Lower leg skin (tissue), 4 donors: Measurements from ENCODE around the gene OR8K3. TPM values are rescaled to one million over a fixed set of nuclear protein-coding genes. Genes with fewer than 3 reads are reported as not detected.

Experiments used
- DNase-seq, 2 donors: peaks; one replicate each; pipeline ENCODE4 v3.0.0-alpha.2; 2019; ENCODE audit warnings: low spot score in 2 of 2
- H3K4me3 ChIP-seq: fragments of 200-600 bp; sonication (generic); 2 replicates; pipeline ENCODE4 v1.5.1; 2017; ENCODE audit warnings: mild to moderate bottlenecking, low read depth; ENCODE audit not compliant: poor library complexity, severe bottlenecking
- CTCF ChIP-seq, 3 donors: fragments of 450-650 bp; IDR thresholded peaks; one replicate each; pipeline ENCODE4 v1.5.1; 2016; ENCODE audit warnings: antibody characterized with exemption in 3 of 3, mild to moderate bottlenecking in 3 of 3, moderate library complexity in 2 of 3
- POLR2A ChIP-seq, 2 donors: fragments of 450-650 bp; IDR thresholded peaks; one replicate each; pipeline ENCODE4 v1.6.1; 2016 to 2017; ENCODE audit warnings: antibody characterized with exemption in 2 of 2, mild to moderate bottlenecking in 1 of 2, moderate library complexity in 1 of 2
- WGBS, 2 donors: methylation state at CpG; one replicate each; pipeline ENCODE4 v1.1.5; 2018; 5-methylcytosine and 5-hydroxymethylcytosine counted together
- intact Hi-C: fragments of 100-400 bp; cut with DNase I; formaldehyde crosslinking; loops from one replicate; pipeline ENCODE4 v1.15.0; 2023; ENCODE audit warnings: low total_unique reads
- total RNA-seq, 4 donors: library from RNA; depleted of rRNA; stranded (reverse); fragments of >200 nt; gene quantifications; one replicate each; pipeline ENCODE4 v1.1.0, GENCODE V29; 2016

The OR8K3 gene
- total RNA-seq, 4 donors from 2014 or later: not detected

- TF ChIP-seq CTCF (IDR thresholded peaks at IDR 0.05): no peak
- TF ChIP-seq POLR2A (IDR thresholded peaks at IDR 0.05): no peak
- no peak overlapping the region for H3K4me3 ChIP-seq
- intact Hi-C loops: no loop called here
- no peak for DNase-seq
- WGBS, 2 donors: 92% methylated on average over 19 to 24 of the region's 34 CpGs
These were observed 17.0 kb downstream of the OR8K3 start for GRCh38 chr11:56331861-56332491.

DNA sequence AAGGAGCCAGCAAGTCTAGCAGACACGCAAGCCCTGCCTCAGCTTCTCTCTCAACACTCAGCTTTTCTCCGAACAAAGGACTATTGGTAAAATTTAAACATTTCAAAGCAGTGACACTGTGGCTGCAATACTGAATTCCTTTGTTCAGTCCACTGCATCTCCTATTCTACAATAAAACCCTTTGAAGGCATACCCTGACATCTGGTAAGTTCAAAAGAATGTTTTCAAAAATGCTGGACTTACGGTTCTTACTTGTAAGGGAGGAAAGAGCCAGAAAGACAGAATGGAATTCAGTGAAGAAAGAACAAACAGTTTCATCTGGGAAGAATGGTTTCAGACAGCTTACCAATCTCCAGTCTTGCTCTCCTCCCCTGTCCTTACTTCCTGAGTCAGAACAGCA lies 18.2 kb downstream of the OR8K3 start:
- 49 to 58% methylated on average over 3 of the region's 3 CpGs for WGBS, 2 donors
- intact Hi-C loops: no loop called here
- DNase-seq: no peak
- H3K4me3 ChIP-seq: no peak overlapping the region
- no peak for TF ChIP-seq CTCF (IDR thresholded peaks at IDR 0.05)
- TF ChIP-seq POLR2A (IDR thresholded peaks at IDR 0.05): no peak

DNA sequence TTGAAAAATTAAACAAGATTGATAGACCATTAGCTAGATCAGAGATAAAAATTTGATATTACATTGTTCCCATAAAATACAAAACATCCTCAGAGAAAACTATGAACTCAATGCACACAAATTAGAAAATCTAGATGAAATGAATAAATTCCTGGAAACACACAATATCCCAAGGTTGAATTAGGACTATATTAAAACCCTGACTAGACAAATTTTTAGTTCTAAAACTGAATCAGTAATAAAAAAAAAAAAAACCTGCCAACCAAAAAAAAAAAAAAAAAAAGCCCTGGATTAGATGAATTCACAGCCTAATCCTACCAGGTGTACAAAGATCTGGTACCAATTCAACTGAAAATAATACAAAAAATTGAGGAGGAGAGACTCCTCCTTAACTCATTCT lies 25.3 kb downstream of the OR8K3 start:
- TF ChIP-seq POLR2A (IDR thresholded peaks at IDR 0.05) (no peak), CTCF (IDR thresholded peaks at IDR 0.05) (no peak)
- no peak for DNase-seq
- intact Hi-C loops: no loop called here
- no peak overlapping the region for H3K4me3 ChIP-seq

DNA sequence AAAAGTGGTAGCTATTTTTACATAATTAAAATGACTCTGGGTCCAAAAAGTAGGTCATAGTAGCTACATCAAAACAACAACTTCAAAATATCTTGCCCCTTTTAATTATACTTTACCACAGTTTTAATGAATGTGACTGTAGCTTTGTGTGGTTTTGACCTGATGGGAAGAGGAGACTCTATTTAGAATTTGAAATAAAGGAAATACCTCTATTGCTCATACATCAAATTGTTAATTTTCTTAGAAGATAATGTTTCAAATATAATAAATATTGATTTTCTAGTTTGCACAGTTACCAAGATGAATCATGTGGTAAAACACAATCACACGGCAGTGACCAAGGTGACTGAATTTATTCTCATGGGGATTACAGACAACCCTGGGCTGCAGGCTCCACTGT lies 30.8 kb downstream of the OR8K3 start, which contains the start of gene OR8K1:
OR8K1 (plus strand) TSS at position 301 of the 400 bp plus-strand sequence; CDS start at position 301, 0 bp downstream.
- DNase-seq: no peak
- no peak for TF ChIP-seq CTCF (IDR thresholded peaks at IDR 0.05)
- TF ChIP-seq POLR2A (IDR thresholded peaks at IDR 0.05): no peak
- 84 to 94% methylated on average over 1 of the region's 1 CpG for WGBS, 2 donors
- intact Hi-C loops: no loop called here
- H3K4me3 ChIP-seq: no peak within 1 kb of the TSS

GRCh38 chr11:56353991-56354390 lies 39.0 kb downstream of the OR8K3 start, which contains the start of gene OR8J1:
Gene OR8J1 (plus strand): TSS chr11:56354291. CDS start chr11:56360247, 5,956 bp downstream.
- TF ChIP-seq CTCF (IDR thresholded peaks at IDR 0.05) (no peak), POLR2A (IDR thresholded peaks at IDR 0.05) (no peak)
- 46 to 73% methylated on average over 2 of the region's 2 CpGs for WGBS, 2 donors
- no peak for DNase-seq
- intact Hi-C loops: no loop called here
- no peak within 1 kb of the TSS for H3K4me3 ChIP-seq

Other genes starting within 250 kb of the OR8K3 start
- gene OR8I2, start 221.8 kb upstream of the OR8K3 start, total RNA-seq: not detected
- gene OR8H2, start 211.5 kb upstream of the OR8K3 start, total RNA-seq: not detected
- not detected for gene OR8H3, start 192.8 kb upstream of the OR8K3 start, total RNA-seq
- gene OR8J3, start 174.9 kb upstream of the OR8K3 start, total RNA-seq: not detected
- not detected for gene OR8K5, start 154.8 kb upstream of the OR8K3 start, total RNA-seq
- not detected for gene OR5J2, start 138.5 kb upstream of the OR8K3 start, total RNA-seq
- gene OR5T2, start 80.9 kb upstream of the OR8K3 start, total RNA-seq: not detected
- gene OR5T3, start 62.9 kb upstream of the OR8K3 start, total RNA-seq: not detected
- gene OR5T1, start 41.0 kb upstream of the OR8K3 start, total RNA-seq: not detected
- gene OR8H1, start 22.9 kb upstream of the OR8K3 start, total RNA-seq: not detected
- gene OR8K1, start 30.9 kb downstream of the OR8K3 start, total RNA-seq: not detected
- not detected for gene OR8J1, start 39.1 kb downstream of the OR8K3 start, total RNA-seq
- gene OR8U1, start 60.5 kb downstream of the OR8K3 start, total RNA-seq: not detected
- not detected for gene OR5AL1, start 97.6 kb downstream of the OR8K3 start, total RNA-seq
- gene OR5M3, start 158.2 kb downstream of the OR8K3 start, total RNA-seq: not detected
- not detected for gene OR5M8, start 176.2 kb downstream of the OR8K3 start, total RNA-seq
- gene OR5M11, start 228.1 kb downstream of the OR8K3 start, total RNA-seq: under 1 TPM in 1 of 4 donors, not detected in 3; 0.38 TPM